GM13976 (cell line): Measurements from ENCODE around the gene ZNF526.

ENCODE experiments used
- DNase-seq: peaks from one replicate; pipeline ENCODE4 v3.0.0; 2012; ENCODE audit warnings: low spot score
- CTCF ChIP-seq: IDR thresholded peaks from 2 replicates; pipeline ENCODE4 v1.5.1; 2012; ENCODE audit warnings: borderline replicate concordance, mild to moderate bottlenecking; ENCODE audit not compliant: insufficient read depth; ENCODE audit errors: extremely low read depth, missing control alignments, control extremely low read depth
- in situ Hi-C: fragments of 300-500 bp; cut with MboI; formaldehyde crosslinking; loops from one replicate; pipeline ENCODE4 v1.12.0; 2022; ENCODE audit warnings: low sequenced_read_pairs, mixed read lengths, inconsistent platforms; ENCODE audit not compliant: unreplicated experiment

ZNF526 gene

GRCh38 chr19:42229855-42230351 lies 9.8 kb downstream of the ZNF526 start:
- in situ Hi-C loops: no loop called here
- DNase-seq: no peak
- no peak for TF ChIP-seq CTCF

- TF ChIP-seq CTCF: no peak
- in situ Hi-C loops: no loop called here
- DNase-seq: no peak
Observed at GRCh38 chr19:42230571-42230970, 10.5 kb downstream of the ZNF526 start.

GRCh38 chr19:42232435-42232834 lies 12.3 kb downstream of the ZNF526 start:
- in situ Hi-C loops: no loop called here
- no peak for TF ChIP-seq CTCF
- no peak for DNase-seq

- in situ Hi-C loops: no loop called here
- no peak for DNase-seq
- TF ChIP-seq CTCF: no peak
Observed at GRCh38 chr19:42233106-42233505, 13.0 kb downstream of the ZNF526 start.

GRCh38 chr19:42233678-42234292 lies 13.7 kb downstream of the ZNF526 start:
- TF ChIP-seq CTCF: no peak
- in situ Hi-C loops: no loop called here
- no peak for DNase-seq

- in situ Hi-C loops: no loop called here
- no peak for DNase-seq
- no peak for TF ChIP-seq CTCF
Observed at GRCh38 chr19:42234364-42234763, 14.3 kb downstream of the ZNF526 start.

- TF ChIP-seq CTCF: no peak
- DNase-seq: no peak
- in situ Hi-C loops: no loop called here
Observed at GRCh38 chr19:42235181-42235580, 15.1 kb downstream of the ZNF526 start.
